K562 (cell line): ENCODE measurements around the gene OR5A1. TPM values are rescaled to one million over a fixed set of nuclear protein-coding genes. Genes with fewer than 3 reads are reported as not detected.

Experiments used
- ATAC-seq: fragments of 200-7000 bp; cut with Tn5 transposase; 3 replicates; pipeline ENCODE4 v1.9.1; 2020; ENCODE audit warnings: moderate library complexity
- BruUV-seq: library from RNA; stranded (reverse); fragments of 400-500 nt; replicated peaks from 2 replicates; lab custom pipeline; 2021; lab: Mats Ljungman, UMichigan
- CTCF ChIA-PET: fragments of 300-600 bp; formaldehyde crosslinking; extraction: SDS; loops from one replicate; lab custom pipeline; 2021; ENCODE audit warnings: low intra/inter-chr PET ratio; lab: Yijun Ruan, JAX
- POLR2A ChIA-PET: fragments of 300-600, 350-650 bp; sonication (Branson Sonifier 250); formaldehyde crosslinking; extraction: SDS; loops from one replicate; lab custom pipeline; 2021; ENCODE audit warnings: antibody characterized with exemption, inconsistent platforms; lab: Yijun Ruan, JAX
- DNase-seq, 4 experiments: peaks; one replicate each; pipeline versions ENCODE4 v3.0.0 to v3.0.0-alpha.2; 2011 to 2018; ENCODE audit warnings: low spot score in 3 of 4, mixed read lengths in 3 of 4; ENCODE audit errors: extremely low read depth in 1 of 4
- FAIRE-seq: peaks from 2 replicates; lab custom pipeline; 2011; peaks lifted over from hg19 to GRCh38; lab: Jason Lieb, UNC
- H2AFZ ChIP-seq: 2 replicates; pipeline ENCODE4 v1.6.0; 2011; ENCODE audit warnings: low read depth, low read length, control low read depth, inconsistent platforms
- H3K27ac ChIP-seq: fragments of 200-600 bp; 3 replicates; pipeline ENCODE4 v1.8.0; 2011; ENCODE audit warnings: low read depth, mild to moderate bottlenecking, control low read depth, inconsistent platforms, low read length, moderate library complexity, mixed read lengths; ENCODE audit errors: extremely low read depth
- H3K27me3 ChIP-seq, 2 experiments: fragments of 300-600 bp in 1 of 2; 2 replicates in 1 of 2; 3 replicates in 1 of 2; pipeline versions ENCODE4 v1.6.0 to v1.8.0; 2011; ENCODE audit warnings: inconsistent platforms in 2 of 2, low read length in 2 of 2, mild to moderate bottlenecking in 1 of 2, mixed read lengths in 1 of 2, moderate library complexity in 1 of 2; ENCODE audit not compliant: control insufficient read depth in 2 of 2, insufficient read depth in 2 of 2
- H3K36me3 ChIP-seq: fragments of 300-600 bp; 3 replicates; pipeline ENCODE4 v1.8.0; 2011; ENCODE audit warnings: mild to moderate bottlenecking, low read length, inconsistent platforms; ENCODE audit not compliant: control insufficient read depth, insufficient read depth
- H3K4me1 ChIP-seq, 2 experiments: fragments of 200-600 bp in 1 of 2; replicated peaks in 1 of 2; 2 replicates in 1 of 2; 3 replicates in 1 of 2; pipeline versions ENCODE4 v1.5.1 to v1.8.0; 2011; ENCODE audit warnings: inconsistent platforms in 2 of 2, low read length in 2 of 2, mild to moderate bottlenecking in 1 of 2, mixed read lengths in 1 of 2, moderate library complexity in 1 of 2; ENCODE audit not compliant: control insufficient read depth in 2 of 2, insufficient read depth in 2 of 2
- H3K4me2 ChIP-seq: 2 replicates; pipeline ENCODE4 v1.6.1; 2011; ENCODE audit warnings: low read length, control low read depth, inconsistent platforms, mixed read lengths; ENCODE audit not compliant: insufficient read depth
- H3K4me3 ChIP-seq: fragments of 200-600 bp; sonication (generic), shearing (Covaris generic); 2 replicates; pipeline ENCODE4 v1.5.1; 2016; ENCODE audit warnings: control low read depth, inconsistent platforms
- H3K79me2 ChIP-seq: fragments of 200-600 bp; 3 replicates; pipeline ENCODE4 v1.8.0; 2011; ENCODE audit warnings: low read length, inconsistent platforms; ENCODE audit not compliant: control insufficient read depth, insufficient read depth
- H3K9ac ChIP-seq, 2 experiments: 2 replicates each; pipeline versions ENCODE4 v1.6.0 to v1.6.1; 2011; ENCODE audit warnings: low read depth in 2 of 2, low read length in 2 of 2, control low read depth in 1 of 2, inconsistent platforms in 1 of 2, mild to moderate bottlenecking in 1 of 2, mixed read lengths in 1 of 2; ENCODE audit not compliant: insufficient read depth in 1 of 2
- H3K9me1 ChIP-seq: one replicate; pipeline ENCODE4 v1.6.0; 2011; ENCODE audit warnings: inconsistent platforms, mild to moderate bottlenecking, low read length, moderate library complexity; ENCODE audit not compliant: control insufficient read depth, insufficient read depth
- H3K9me3 ChIP-seq: replicated peaks from 2 replicates; pipeline ENCODE4 v1.5.1; 2011; ENCODE audit warnings: low read depth, low read length, inconsistent platforms; ENCODE audit not compliant: control insufficient read depth, insufficient read depth
- H4K20me1 ChIP-seq: replicated peaks from 2 replicates; pipeline ENCODE4 v1.6.1; 2011; ENCODE audit warnings: low read length, inconsistent platforms, mixed read lengths; ENCODE audit not compliant: control insufficient read depth, insufficient read depth
- ADNP ChIP-seq: fragments of 200-800 bp; sonication (Bioruptor generic); IDR thresholded peaks from 2 replicates; pipeline ENCODE4 v1.6.1; 2016; ENCODE audit warnings: missing genetic modification characterization, missing compliant biosample characterization
- DDX20 ChIP-seq: fragments of 450-650 bp; IDR thresholded peaks from 2 replicates; pipeline ENCODE4 v1.6.1; 2016; ENCODE audit warnings: missing genetic modification characterization, low read depth, mild to moderate bottlenecking, missing compliant biosample characterization, moderate library complexity
- EP300 ChIP-seq: IDR thresholded peaks from 2 replicates; pipeline ENCODE4 v1.6.1; 2012; ENCODE audit warnings: low read length, improper control_type of control experiment
- GABPB1 ChIP-seq: sonication (generic); formaldehyde crosslinking; IDR thresholded peaks from 2 replicates; pipeline ENCODE4 v1.8.0; 2022; ENCODE audit warnings: mild to moderate bottlenecking, missing genetic modification reagents
- MYNN ChIP-seq, 2 experiments: sonication (generic); formaldehyde crosslinking in 1 of 2; IDR thresholded peaks; 2 replicates each; pipeline versions ENCODE4 v1.5.0 to v1.6.1; 2016 to 2020; ENCODE audit warnings: antibody characterized with exemption in 1 of 2, missing genetic modification reagents in 1 of 2
- STAT6 ChIP-seq: sonication (generic); formaldehyde crosslinking; IDR thresholded peaks from 2 replicates; pipeline ENCODE4 v1.8.1; 2023; ENCODE audit warnings: mild to moderate bottlenecking, missing genetic modification reagents
- TAF7 ChIP-seq: fragments of 450-650 bp; IDR thresholded peaks from 2 replicates; pipeline ENCODE4 v1.6.1; 2016; ENCODE audit warnings: missing genetic modification characterization, missing compliant biosample characterization
- ZNF174 ChIP-seq: fragments of 250-450 bp; sonication (Bioruptor Pico); IDR thresholded peaks from 2 replicates; pipeline ENCODE4 v1.4.0; 2020; ENCODE audit warnings: mild to moderate bottlenecking
- ZNF23 ChIP-seq: fragments of 250-450 bp; sonication (Bioruptor Pico); IDR thresholded peaks from 2 replicates; pipeline ENCODE4 v1.4.0; 2020; ENCODE audit warnings: mild to moderate bottlenecking
- WGBS: fragments of 100-300 bp; shearing (Covaris generic); methylation state at CpG from one replicate; pipeline ENCODE4 v1.1.6; 2016; ENCODE audit warnings: low coverage, mixed read lengths; ENCODE audit not compliant: insufficient coverage; ENCODE audit errors: missing lambda C conversion rate; 5-methylcytosine and 5-hydroxymethylcytosine counted together
- in situ Hi-C: fragments of 300-500 bp; cut with MboI; formaldehyde crosslinking; loops from 4 replicates; pipeline ENCODE4 v1.15.0; 2018; ENCODE audit warnings: inconsistent platforms, mixed read lengths
- intact Hi-C: fragments of 100-400 bp; cut with micrococcal nuclease; formaldehyde crosslinking; loops from 2 replicates; pipeline ENCODE4 v1.14.2; 2022
- polyA plus RNA-seq, 8 experiments: library from polyadenylated mRNA; depleted of rRNA in 4 of 8; stranded (reverse) in 5 of 8; unstranded in 3 of 8; fragments of >200 nt; fragmentation: Nextera tagmentation in 2 of 8; fragmentation: Illumina TruSeq in 1 of 8; extraction: Ambion mirVana in 2 of 8; extraction: Trizol in 1 of 8; gene quantifications; 2 replicates each; pipeline versions ENCODE4 v1.2.1 to v1.2.3, GENCODE V29; 2011 to 2014; ENCODE audit warnings: inconsistent platforms in 1 of 8, missing spikeins in 1 of 8
- total RNA-seq, 7 experiments: library from RNA; depleted of rRNA in 6 of 7; stranded (reverse); fragments of >200 nt in 6 of 7; fragmentation: Illumina TruSeq in 2 of 7; extraction: Trizol in 2 of 7; gene quantifications; 2 replicates each; pipeline versions ENCODE4 v1.2.1 to v1.2.3, GENCODE V29; 2011 to 2021; ENCODE audit warnings: low replicate concordance in 1 of 7
- TF ChIP-seq, protein P1 (sequence below): IDR thresholded peaks from 2 replicates; pipeline ENCODE4 v1.6.1; 2011; ENCODE audit not compliant: insufficient read length; ENCODE audit errors: extremely low read depth
- TF ChIP-seq, protein P2 (sequence below): fragments of 250-450 bp; sonication (Bioruptor Pico); IDR thresholded peaks from 2 replicates; pipeline ENCODE4 v1.8.0; 2022; ENCODE audit warnings: moderate library complexity, mild to moderate bottlenecking, inconsistent platforms
- TF ChIP-seq, protein P3 (sequence below): fragments of 450-650 bp; IDR thresholded peaks from 2 replicates; pipeline ENCODE4 v1.7.0; 2016; ENCODE audit warnings: borderline replicate concordance

Gene OR5A1
- total and polyA plus RNA-seq, 9 of the 15 experiments (the other 6 are each of a cell fraction or from before 2014, with no cell fraction given): not detected

GRCh38 chr11:59448484-59448883 lies 12.2 kb downstream of the OR5A1 start:
- Histone ChIP-seq H3K4me1 (no peaks in the 10 kb centered on the region), H3K4me2 (no peak overlapping the region), H3K9me3 (0 out of 2 replicates have a peak, but pooled peaks cover 2% of the 10 kb centered on the region), H3K27ac (no peak overlapping the region), H4K20me1 (no peaks in the 10 kb centered on the region), H3K79me2 (no peaks in the 10 kb centered on the region), H3K4me3 (no peak overlapping the region), H3K36me3 (no peaks in the 10 kb centered on the region), H3K9ac (no peak overlapping the region), H3K9me1 (no peaks in the 10 kb centered on the region), H3K27me3 (no peaks in the 10 kb centered on the region), H2AFZ (no peak overlapping the region)
- DNase-seq (no peak), ATAC-seq (no peak), FAIRE-seq (no peak)
- intact Hi-C loops (no loop called here), in situ Hi-C loops (no loop called here)
- POLR2A ChIA-PET: no interaction called here
- 0% methylated on average over 2 of the region's 2 CpGs for WGBS
- BruUV-seq: no TSS peak
- CTCF ChIA-PET: no interaction called here
- TF ChIP-seq ZNF23 (CRISPR knock-in tag) (no peak), ADNP (tag) (no peak), GABPB1 (CRISPR knock-in tag) (no peak), ZNF174 (CRISPR knock-in tag) (no peak), EP300 (no peak), MYNN (IDR thresholded peaks at IDR 0.05) (no peak), MYNN (CRISPR knock-in tag; IDR thresholded peaks at IDR 0.05) (no peak), STAT6 (CRISPR knock-in tag) (no peak), DDX20 (no peak), TAF7 (tag) (no peak)
- TF ChIP-seq, protein P1, sequence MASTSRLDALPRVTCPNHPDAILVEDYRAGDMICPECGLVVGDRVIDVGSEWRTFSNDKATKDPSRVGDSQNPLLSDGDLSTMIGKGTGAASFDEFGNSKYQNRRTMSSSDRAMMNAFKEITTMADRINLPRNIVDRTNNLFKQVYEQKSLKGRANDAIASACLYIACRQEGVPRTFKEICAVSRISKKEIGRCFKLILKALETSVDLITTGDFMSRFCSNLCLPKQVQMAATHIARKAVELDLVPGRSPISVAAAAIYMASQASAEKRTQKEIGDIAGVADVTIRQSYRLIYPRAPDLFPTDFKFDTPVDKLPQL: no peak
- TF ChIP-seq, protein P2, sequence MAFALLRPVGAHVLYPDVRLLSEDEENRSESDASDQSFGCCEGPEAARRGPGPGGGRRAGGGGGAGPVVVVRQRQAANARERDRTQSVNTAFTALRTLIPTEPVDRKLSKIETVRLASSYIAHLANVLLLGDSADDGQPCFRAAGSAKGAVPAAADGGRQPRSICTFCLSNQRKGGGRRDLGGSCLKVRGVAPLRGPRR (CRISPR knock-in tag): no peak
- TF ChIP-seq, protein P3, sequence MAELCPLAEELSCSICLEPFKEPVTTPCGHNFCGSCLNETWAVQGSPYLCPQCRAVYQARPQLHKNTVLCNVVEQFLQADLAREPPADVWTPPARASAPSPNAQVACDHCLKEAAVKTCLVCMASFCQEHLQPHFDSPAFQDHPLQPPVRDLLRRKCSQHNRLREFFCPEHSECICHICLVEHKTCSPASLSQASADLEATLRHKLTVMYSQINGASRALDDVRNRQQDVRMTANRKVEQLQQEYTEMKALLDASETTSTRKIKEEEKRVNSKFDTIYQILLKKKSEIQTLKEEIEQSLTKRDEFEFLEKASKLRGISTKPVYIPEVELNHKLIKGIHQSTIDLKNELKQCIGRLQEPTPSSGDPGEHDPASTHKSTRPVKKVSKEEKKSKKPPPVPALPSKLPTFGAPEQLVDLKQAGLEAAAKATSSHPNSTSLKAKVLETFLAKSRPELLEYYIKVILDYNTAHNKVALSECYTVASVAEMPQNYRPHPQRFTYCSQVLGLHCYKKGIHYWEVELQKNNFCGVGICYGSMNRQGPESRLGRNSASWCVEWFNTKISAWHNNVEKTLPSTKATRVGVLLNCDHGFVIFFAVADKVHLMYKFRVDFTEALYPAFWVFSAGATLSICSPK: no peak
